Breast epithelium (tissue), 3 donors: ENCODE measurements around the gene RNF31.

Experiments
- POLR2A ChIP-seq: fragments of 450-650 bp; IDR thresholded peaks from one replicate; pipeline ENCODE4 v1.6.1; 2016; ENCODE audit warnings: antibody characterized with exemption, mild to moderate bottlenecking, moderate library complexity
- POLR2AphosphoS5 ChIP-seq, 3 donors: sonication (generic); formaldehyde crosslinking; IDR thresholded peaks; one replicate each; pipeline ENCODE4 v1.6.1; 2017; ENCODE audit warnings: antibody characterized with exemption in 3 of 3
- TF ChIP-seq, protein P1 (sequence below), 3 donors: fragments of 450-650 bp; IDR thresholded peaks; one replicate each; pipeline ENCODE4 v1.5.1; 2016 to 2017; ENCODE audit warnings: antibody characterized with exemption in 3 of 3, mild to moderate bottlenecking in 3 of 3, moderate library complexity in 3 of 3

GRCh38 chr14:24177041-24177825 lies 29.9 kb downstream of the RNF31 start:
- TF ChIP-seq, protein P1, sequence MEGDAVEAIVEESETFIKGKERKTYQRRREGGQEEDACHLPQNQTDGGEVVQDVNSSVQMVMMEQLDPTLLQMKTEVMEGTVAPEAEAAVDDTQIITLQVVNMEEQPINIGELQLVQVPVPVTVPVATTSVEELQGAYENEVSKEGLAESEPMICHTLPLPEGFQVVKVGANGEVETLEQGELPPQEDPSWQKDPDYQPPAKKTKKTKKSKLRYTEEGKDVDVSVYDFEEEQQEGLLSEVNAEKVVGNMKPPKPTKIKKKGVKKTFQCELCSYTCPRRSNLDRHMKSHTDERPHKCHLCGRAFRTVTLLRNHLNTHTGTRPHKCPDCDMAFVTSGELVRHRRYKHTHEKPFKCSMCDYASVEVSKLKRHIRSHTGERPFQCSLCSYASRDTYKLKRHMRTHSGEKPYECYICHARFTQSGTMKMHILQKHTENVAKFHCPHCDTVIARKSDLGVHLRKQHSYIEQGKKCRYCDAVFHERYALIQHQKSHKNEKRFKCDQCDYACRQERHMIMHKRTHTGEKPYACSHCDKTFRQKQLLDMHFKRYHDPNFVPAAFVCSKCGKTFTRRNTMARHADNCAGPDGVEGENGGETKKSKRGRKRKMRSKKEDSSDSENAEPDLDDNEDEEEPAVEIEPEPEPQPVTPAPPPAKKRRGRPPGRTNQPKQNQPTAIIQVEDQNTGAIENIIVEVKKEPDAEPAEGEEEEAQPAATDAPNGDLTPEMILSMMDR (IDR thresholded peaks at IDR 0.05) = no peak
- no peak for TF ChIP-seq POLR2A
- TF ChIP-seq POLR2AphosphoS5 (IDR thresholded peaks at IDR 0.05) = no peak
